ENCODE results near the gene LAPTM4A.

The LAPTM4A gene

GRCh38 chr2:19987936-19988335 lies 63.5 kb downstream of the LAPTM4A start:
- Histone ChIP-seq H3K4me2 (ENCODE audit: low read length) (no peak overlapping the region), H3K79me2 (peaks cover 5% of the 10 kb centered on the region), H3K4me1 (peaks cover 6% of the 10 kb centered on the region), H3K4me3 (ENCODE audit: low read depth, low read length) (no peak overlapping the region), H3K9me3 (ENCODE audit: control insufficient read depth, low read length) (no peaks in the 10 kb centered on the region), H2AFZ (no peak overlapping the region), H3K36me3 (ENCODE audit: control insufficient read depth, insufficient read depth, low read length) (no peaks in the 10 kb centered on the region), H3K27ac (no peak overlapping the region), H3K9ac (no peak overlapping the region), H3K27me3 (ENCODE audit: control insufficient read depth, insufficient read depth, low read length) (no peaks in the 10 kb centered on the region)
- TF ChIP-seq CTCF (IDR thresholded peaks at IDR 0.05), result no peak

All from parathyroid adenoma (tissue), 2 donors.